Prostate gland (tissue), 2 donors: ENCODE measurements around the gene NRXN3. TPM values are rescaled to one million over a fixed set of nuclear protein-coding genes. Genes with fewer than 3 reads are reported as not detected.

Source experiments
- DNase-seq: peaks from one replicate; pipeline ENCODE4 v3.0.0-alpha.2; 2019; ENCODE audit warnings: low spot score
- H3K27ac ChIP-seq, 2 donors: fragments of 200-600 bp; sonication (generic); 2 replicates each; pipeline ENCODE4 v1.5.1; 2017 to 2019
- H3K27me3 ChIP-seq: fragments of 200-600 bp; sonication (generic); replicated peaks from 2 replicates; pipeline ENCODE4 v1.5.1; 2019; ENCODE audit not compliant: insufficient read depth
- H3K36me3 ChIP-seq, 2 donors: fragments of 200-600 bp; sonication (generic); 1 replicate in 1 of 2; 2 replicates in 1 of 2; pipeline versions ENCODE4 v1.5.1 to v1.8.1; 2017 to 2019
- H3K4me1 ChIP-seq: fragments of 200-600 bp; sonication (generic); replicated peaks from 2 replicates; pipeline ENCODE4 v1.5.1; 2019
- H3K4me3 ChIP-seq, 2 donors: fragments of 200-600 bp; sonication (generic); 2 replicates each; pipeline ENCODE4 v1.5.1; 2017 to 2019
- H3K9me3 ChIP-seq: fragments of 200-600 bp; sonication (generic); 2 replicates; pipeline ENCODE4 v1.5.1; 2017
- POLR2A ChIP-seq: fragments of 450-650 bp; IDR thresholded peaks from one replicate; pipeline ENCODE4 v1.6.1; 2016; ENCODE audit warnings: antibody characterized with exemption, mild to moderate bottlenecking
- POLR2AphosphoS5 ChIP-seq: sonication (generic); formaldehyde crosslinking; IDR thresholded peaks from one replicate; pipeline ENCODE4 v1.6.1; 2017; ENCODE audit warnings: antibody characterized with exemption
- WGBS: methylation state at CpG from one replicate; pipeline ENCODE4 v1.1.5; 2018; 5-methylcytosine and 5-hydroxymethylcytosine counted together
- intact Hi-C: fragments of 100-400 bp; cut with DNase I; formaldehyde crosslinking; loops from one replicate; pipeline ENCODE4 v1.14.2; 2022
- total RNA-seq, 2 donors: library from RNA; depleted of rRNA; stranded (reverse); fragments of >200 nt; gene quantifications; one replicate each; pipeline ENCODE4 v1.1.0, GENCODE V29; 2016
- TF ChIP-seq, protein P1 (sequence below), 4 experiments: fragments of 200-600 bp in 2 of 4; fragments of 450-650 bp in 2 of 4; sonication (generic) in 2 of 4; IDR thresholded peaks; 1 replicate in 3 of 4; 2 replicates in 1 of 4; pipeline ENCODE4 v1.5.1; 2016 to 2019; ENCODE audit warnings: antibody characterized with exemption in 4 of 4, mild to moderate bottlenecking in 2 of 4, moderate library complexity in 2 of 4

NRXN3 gene
- total RNA-seq, 2 donors from 2014 or later: 6.6 to 8.2 TPM

GRCh38 chr14:78491048-78491447, 320.9 kb downstream of the NRXN3 start:
- H3K9me3 ChIP-seq: no peaks in the 10 kb centered on the region
- no peaks in the 10 kb centered on the region for H3K4me1 ChIP-seq
- no peak overlapping the region for H3K4me3 ChIP-seq
- intact Hi-C loops: no loop called here
- TF ChIP-seq POLR2AphosphoS5 (no peak), POLR2A (no peak)
- TF ChIP-seq, protein P1, sequence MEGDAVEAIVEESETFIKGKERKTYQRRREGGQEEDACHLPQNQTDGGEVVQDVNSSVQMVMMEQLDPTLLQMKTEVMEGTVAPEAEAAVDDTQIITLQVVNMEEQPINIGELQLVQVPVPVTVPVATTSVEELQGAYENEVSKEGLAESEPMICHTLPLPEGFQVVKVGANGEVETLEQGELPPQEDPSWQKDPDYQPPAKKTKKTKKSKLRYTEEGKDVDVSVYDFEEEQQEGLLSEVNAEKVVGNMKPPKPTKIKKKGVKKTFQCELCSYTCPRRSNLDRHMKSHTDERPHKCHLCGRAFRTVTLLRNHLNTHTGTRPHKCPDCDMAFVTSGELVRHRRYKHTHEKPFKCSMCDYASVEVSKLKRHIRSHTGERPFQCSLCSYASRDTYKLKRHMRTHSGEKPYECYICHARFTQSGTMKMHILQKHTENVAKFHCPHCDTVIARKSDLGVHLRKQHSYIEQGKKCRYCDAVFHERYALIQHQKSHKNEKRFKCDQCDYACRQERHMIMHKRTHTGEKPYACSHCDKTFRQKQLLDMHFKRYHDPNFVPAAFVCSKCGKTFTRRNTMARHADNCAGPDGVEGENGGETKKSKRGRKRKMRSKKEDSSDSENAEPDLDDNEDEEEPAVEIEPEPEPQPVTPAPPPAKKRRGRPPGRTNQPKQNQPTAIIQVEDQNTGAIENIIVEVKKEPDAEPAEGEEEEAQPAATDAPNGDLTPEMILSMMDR (IDR thresholded peaks at IDR 0.05): no peak
- no peak overlapping the region for H3K27ac ChIP-seq
- H3K36me3 ChIP-seq: no peaks in the 10 kb centered on the region
- no peaks in the 10 kb centered on the region for H3K27me3 ChIP-seq
- no peak for DNase-seq
- 61% methylated on average over 7 of the region's 7 CpGs for WGBS

GRCh38 chr14:78498062-78498595, 328.0 kb downstream of the NRXN3 start:
- WGBS: 76% methylated on average over 2 of the region's 2 CpGs
- no peaks in the 10 kb centered on the region for H3K27me3 ChIP-seq
- H3K27ac ChIP-seq: no peak overlapping the region
- no peaks in the 10 kb centered on the region for H3K36me3 ChIP-seq
- no peak overlapping the region for H3K4me3 ChIP-seq
- intact Hi-C loops: no loop called here
- H3K9me3 ChIP-seq: no peaks in the 10 kb centered on the region
- DNase-seq: no peak
- TF ChIP-seq POLR2AphosphoS5 (no peak), POLR2A (no peak)
- TF ChIP-seq, protein P1 (IDR thresholded peaks at IDR 0.05): no peak
- H3K4me1 ChIP-seq: no peaks in the 10 kb centered on the region

- intact Hi-C loops: no loop called here
- H3K27me3 ChIP-seq: no peaks in the 10 kb centered on the region
- H3K27ac ChIP-seq: no peak overlapping the region
- WGBS: 73% methylated on average over 4 of the region's 4 CpGs
- no peaks in the 10 kb centered on the region for H3K36me3 ChIP-seq
- no peak for DNase-seq
- TF ChIP-seq POLR2AphosphoS5 (no peak), POLR2A (no peak)
- TF ChIP-seq, protein P1 (IDR thresholded peaks at IDR 0.05): no peak
- H3K4me3 ChIP-seq: no peak overlapping the region
- H3K4me1 ChIP-seq: no peaks in the 10 kb centered on the region
- H3K9me3 ChIP-seq: no peaks in the 10 kb centered on the region
Measured at GRCh38 chr14:78501909-78502308, 331.7 kb downstream of the NRXN3 start.

GRCh38 chr14:78508023-78508422, 337.9 kb downstream of the NRXN3 start:
- H3K27me3 ChIP-seq: no peaks in the 10 kb centered on the region
- no peak overlapping the region for H3K4me3 ChIP-seq
- H3K27ac ChIP-seq: no peak overlapping the region
- no peaks in the 10 kb centered on the region for H3K36me3 ChIP-seq
- H3K4me1 ChIP-seq: no peaks in the 10 kb centered on the region
- no peak for TF ChIP-seq POLR2A
- TF ChIP-seq, protein P1 (IDR thresholded peaks at IDR 0.05): no peak
- TF ChIP-seq POLR2AphosphoS5: no peak
- intact Hi-C loops: no loop called here
- no peak for DNase-seq
- 65% methylated on average over 4 of the region's 4 CpGs for WGBS
- H3K9me3 ChIP-seq: no peaks in the 10 kb centered on the region

GRCh38 chr14:78509516-78509915, 339.3 kb downstream of the NRXN3 start:
- intact Hi-C loops: no loop called here
- no peak overlapping the region for H3K4me3 ChIP-seq
- no peaks in the 10 kb centered on the region for H3K4me1 ChIP-seq
- H3K36me3 ChIP-seq: no peaks in the 10 kb centered on the region
- 58% methylated on average over 2 of the region's 2 CpGs for WGBS
- TF ChIP-seq POLR2A: no peak
- TF ChIP-seq POLR2AphosphoS5: no peak
- TF ChIP-seq, protein P1 (IDR thresholded peaks at IDR 0.05): no peak
- no peaks in the 10 kb centered on the region for H3K9me3 ChIP-seq
- no peak overlapping the region for H3K27ac ChIP-seq
- no peak for DNase-seq
- no peaks in the 10 kb centered on the region for H3K27me3 ChIP-seq
